ENCODE measurements around the gene SLC22A25.
"Not testable (repeated sequence)": the region's sequence is repeated elsewhere in the genome, so short reads cannot be mapped to it uniquely, and the experiment has no call there.

Gene SLC22A25

GRCh38 chr11:63243533-63243932 is at the start of gene SLC22A25:
TSS of gene SLC22A25 (minus strand) at chr11:63243599. CDS start at chr11:63229652, 13,947 bp downstream.
- DNase-seq (ENCODE audit: low read depth, low spot score), result no peak

- DNase-seq (ENCODE audit: low read depth, low spot score), result no peak
Measured at GRCh38 chr11:63290285-63290684, 46.9 kb upstream of the SLC22A25 start.

- no peak for DNase-seq (ENCODE audit: low read depth, low spot score)
Measured at GRCh38 chr11:63289658-63290057, 46.3 kb upstream of the SLC22A25 start.

GRCh38 chr11:63282579-63282978 is 39.2 kb upstream of the SLC22A25 start:
- DNase-seq (ENCODE audit: low read depth, low spot score), result no peak

- DNase-seq (ENCODE audit: low read depth, low spot score), result no peak
Measured at GRCh38 chr11:63280920-63281319, 37.5 kb upstream of the SLC22A25 start.

GRCh38 chr11:63277345-63277943 is 34.0 kb upstream of the SLC22A25 start:
- no peak for DNase-seq (ENCODE audit: low read depth, low spot score)

- no peak for DNase-seq (ENCODE audit: low read depth, low spot score)
Measured at GRCh38 chr11:63274776-63275175, 31.4 kb upstream of the SLC22A25 start.

GRCh38 chr11:63273685-63274084 is 30.3 kb upstream of the SLC22A25 start:
- no peak for DNase-seq (ENCODE audit: low read depth, low spot score)

GRCh38 chr11:63262547-63262946 is 19.1 kb upstream of the SLC22A25 start:
- no peak for DNase-seq (ENCODE audit: low read depth, low spot score)

GRCh38 chr11:63251312-63251711 is 7.9 kb upstream of the SLC22A25 start:
- no peak for DNase-seq (ENCODE audit: low read depth, low spot score)

GRCh38 chr11:63250162-63251050 is 7.0 kb upstream of the SLC22A25 start:
- no peak for DNase-seq (ENCODE audit: low read depth, low spot score)

- no peak for DNase-seq (ENCODE audit: low read depth, low spot score)
Measured at GRCh38 chr11:63248966-63249365, 5.6 kb upstream of the SLC22A25 start.

GRCh38 chr11:63247237-63248002 is 4.0 kb upstream of the SLC22A25 start:
- DNase-seq (ENCODE audit: low read depth, low spot score), result not testable (repeated sequence)

- no peak for DNase-seq (ENCODE audit: low read depth, low spot score)
Measured at GRCh38 chr11:63246045-63246444, 2.6 kb upstream of the SLC22A25 start.

GRCh38 chr11:63244862-63245261 is 1.5 kb upstream of the SLC22A25 start:
- DNase-seq (ENCODE audit: low read depth, low spot score), result no peak

GRCh38 chr11:63242089-63242781 is 1.2 kb downstream of the SLC22A25 start:
- DNase-seq (ENCODE audit: low read depth, low spot score), result no peak

GRCh38 chr11:63240791-63241379 is 2.5 kb downstream of the SLC22A25 start:
- no peak for DNase-seq (ENCODE audit: low read depth, low spot score)

- DNase-seq (ENCODE audit: low read depth, low spot score), result no peak
Measured at GRCh38 chr11:63240098-63240497, 3.3 kb downstream of the SLC22A25 start.

- no peak for DNase-seq (ENCODE audit: low read depth, low spot score)
Measured at GRCh38 chr11:63239254-63239653, 4.1 kb downstream of the SLC22A25 start.

- DNase-seq (ENCODE audit: low read depth, low spot score), result no peak
Measured at GRCh38 chr11:63237413-63237812, 6.0 kb downstream of the SLC22A25 start.

Data from astrocyte of the hippocampus (primary cell).